GM19238 (cell line): ENCODE data around the gene TPM4.

ENCODE experiments used
- DNase-seq: peaks from one replicate; pipeline ENCODE4 v3.0.0; 2011; ENCODE audit warnings: low spot score; ENCODE audit not compliant: insufficient read length

Gene TPM4

DNA sequence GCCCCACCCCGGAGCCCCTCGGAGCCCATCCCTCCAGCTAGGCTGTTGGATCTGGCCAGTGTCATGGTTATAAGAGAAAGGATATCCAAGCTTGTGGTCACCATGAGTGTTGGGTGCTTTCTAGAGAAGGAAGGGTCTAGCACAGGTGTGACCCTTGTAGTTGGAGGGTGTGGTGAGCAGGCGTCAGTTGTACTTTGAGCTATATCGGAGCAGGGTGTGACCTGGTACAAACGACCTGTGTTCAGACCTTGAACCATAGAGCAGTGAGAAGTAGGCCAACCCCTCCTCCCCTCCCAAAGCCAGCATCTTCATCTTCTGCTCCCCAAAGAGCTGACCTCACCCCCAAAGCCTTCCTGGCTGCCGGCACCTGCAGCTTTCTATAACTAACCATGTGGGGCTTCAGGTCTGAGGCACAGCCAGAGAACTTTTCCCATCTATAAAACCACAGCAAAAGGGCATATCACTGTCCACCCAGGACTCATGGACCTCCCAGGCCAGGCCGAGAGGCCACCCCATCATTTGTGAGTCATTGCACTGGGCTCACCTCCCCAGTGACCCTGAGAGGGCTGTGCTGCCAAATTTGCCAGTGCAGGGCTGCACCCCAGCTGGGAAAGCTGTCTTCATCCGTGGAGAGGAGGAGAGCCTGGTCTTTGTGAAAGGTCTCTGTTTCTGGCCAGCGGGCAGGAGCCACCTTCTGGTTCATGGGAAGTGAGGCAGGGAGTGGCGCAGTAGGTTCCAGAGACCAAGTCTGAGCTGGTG, 49.6 kb downstream of the TPM4 start:
- DNase-seq, result no peak

DNA sequence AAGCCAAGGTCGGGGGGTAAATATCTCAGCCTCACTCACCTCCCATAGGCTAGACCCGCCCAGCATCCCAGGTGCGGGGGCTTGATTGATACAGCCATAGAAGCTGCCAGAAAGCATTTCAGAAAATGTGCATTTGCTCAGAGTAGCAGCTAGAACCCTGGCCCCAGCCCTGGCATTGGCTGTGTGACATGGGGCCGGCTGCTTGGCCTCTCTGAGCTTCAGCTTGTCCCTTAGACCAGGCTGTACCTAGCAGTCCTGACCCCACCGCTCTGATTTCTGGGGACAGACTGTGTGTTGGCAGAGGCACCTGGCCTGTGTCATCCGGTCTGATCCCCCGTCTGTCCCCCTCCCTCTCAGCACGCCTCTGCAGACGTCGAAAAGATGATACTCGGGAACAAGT, 50.8 kb downstream of the TPM4 start:
- DNase-seq, result no peak

DNA sequence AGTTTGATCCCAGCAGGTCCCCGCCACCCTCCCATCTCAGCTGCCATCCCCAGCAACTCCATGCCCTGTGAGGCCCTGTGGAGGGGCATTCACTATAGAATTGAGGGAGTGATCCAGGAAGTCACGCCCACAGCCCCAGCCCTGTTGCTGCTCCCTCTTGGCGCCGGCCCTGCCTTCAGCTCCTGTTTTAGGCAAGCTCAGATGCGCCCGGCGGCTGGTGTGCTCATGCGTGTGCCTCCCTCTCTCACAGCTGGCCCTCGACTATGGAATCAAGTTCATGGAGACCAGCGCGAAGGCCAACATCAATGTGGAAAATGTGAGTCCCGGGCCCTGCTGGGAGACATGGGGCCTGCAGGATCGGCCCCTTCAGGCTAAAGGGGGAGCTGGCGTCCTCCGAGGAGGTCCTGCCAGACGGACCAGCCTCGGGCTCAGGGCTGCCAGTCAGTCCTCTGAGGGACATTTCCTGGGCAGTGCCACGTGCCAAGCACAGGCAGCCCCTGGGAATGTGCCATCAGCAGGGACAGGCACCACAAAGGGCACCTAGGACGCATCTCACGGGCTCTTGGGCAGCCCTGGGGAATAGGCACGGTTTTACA, 51.6 kb downstream of the TPM4 start:
- DNase-seq, result no peak

DNA sequence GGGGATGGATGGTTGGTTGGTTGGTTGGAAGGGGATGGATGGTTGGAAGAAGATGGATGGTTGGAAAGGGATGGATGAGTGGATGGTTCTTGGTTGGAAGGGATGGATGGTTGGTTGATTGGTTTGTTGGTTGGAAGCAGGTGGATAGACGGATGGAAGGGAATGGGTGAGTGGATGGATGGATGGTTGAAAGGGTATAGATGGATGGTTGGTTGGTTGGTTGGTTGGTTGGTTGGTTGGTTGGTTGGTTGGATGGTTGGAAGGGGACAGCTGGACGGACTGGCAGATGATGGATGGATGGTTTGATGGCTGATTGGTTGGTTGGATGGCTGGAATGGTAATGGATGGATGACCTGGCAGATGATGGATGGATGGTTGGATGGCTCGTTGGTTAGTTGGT, 55.4 kb downstream of the TPM4 start:
- no peak for DNase-seq

DNA sequence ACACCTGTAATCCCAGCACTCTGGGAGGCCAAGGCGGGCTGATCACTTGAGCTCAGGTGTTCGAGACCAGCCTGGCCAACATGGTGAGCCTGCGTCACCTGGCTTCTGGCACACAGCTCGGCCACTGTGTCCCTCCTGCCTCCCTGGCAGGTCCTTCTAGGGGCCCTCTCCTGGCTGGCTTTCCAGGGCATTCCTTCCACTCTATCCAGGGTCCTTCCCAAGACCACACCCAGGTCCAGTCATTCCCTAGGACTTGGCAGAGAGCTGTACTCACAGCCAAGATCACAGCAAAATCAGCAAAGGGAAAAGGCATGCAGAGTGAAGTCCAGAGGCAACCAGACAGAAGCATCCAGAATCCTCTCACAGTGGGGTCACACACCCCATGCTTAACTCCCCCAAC, 57.5 kb downstream of the TPM4 start:
- no peak for DNase-seq

DNA sequence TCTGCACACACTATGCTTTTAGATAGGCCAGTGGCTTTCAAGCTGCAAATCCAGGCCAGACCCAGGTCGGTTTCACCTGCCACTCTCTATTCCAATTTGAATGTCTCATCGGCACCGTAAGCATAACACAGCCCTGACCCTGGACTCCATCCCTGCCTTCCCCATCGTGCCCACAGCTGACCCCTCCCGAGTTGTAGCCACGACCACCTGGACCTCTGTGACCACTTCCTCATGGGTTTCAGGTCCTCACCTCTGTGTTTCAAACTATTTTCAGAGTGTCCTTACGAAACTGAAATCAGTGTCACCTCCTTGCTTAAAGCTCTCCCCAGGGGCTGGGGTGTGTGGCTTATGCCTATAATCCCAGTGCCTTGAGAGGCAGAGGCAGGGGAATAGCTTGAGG, 58.2 kb downstream of the TPM4 start:
- peak; percentile 55 for DNase-seq

DNA sequence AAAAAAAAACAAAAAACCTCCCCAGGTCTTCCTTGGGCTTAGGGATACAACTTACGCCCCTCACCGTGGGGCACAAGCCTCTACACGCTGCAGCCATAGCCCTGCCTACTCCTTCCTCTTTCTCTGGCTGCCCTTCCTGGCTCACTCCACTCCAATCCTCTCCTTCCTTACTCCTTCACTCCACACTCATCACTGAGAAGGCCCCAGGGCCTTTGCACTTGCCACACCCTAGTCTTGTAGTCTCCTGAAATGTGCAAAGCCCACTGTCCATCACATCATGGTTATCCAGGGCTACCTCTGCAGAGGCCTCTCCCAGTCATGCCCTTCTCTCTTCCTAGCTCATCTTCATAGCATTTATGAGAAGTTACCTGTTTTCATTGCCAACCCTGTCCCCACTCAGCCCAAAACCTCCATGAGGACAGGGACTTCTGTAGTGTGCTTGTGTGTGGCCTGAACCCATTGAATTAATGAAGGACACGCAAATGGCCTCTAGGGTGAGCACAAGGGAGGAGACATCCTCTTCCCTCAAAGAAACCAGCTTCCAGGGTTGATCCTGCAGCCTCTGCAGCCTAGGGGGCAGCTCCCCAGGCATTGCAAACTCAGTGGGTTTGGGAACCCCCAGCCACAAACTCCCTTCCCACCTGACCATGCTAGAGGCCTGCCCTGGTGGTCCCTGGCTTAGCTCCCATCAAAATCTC, 59.3 kb downstream of the TPM4 start:
- DNase-seq, result no peak

DNA sequence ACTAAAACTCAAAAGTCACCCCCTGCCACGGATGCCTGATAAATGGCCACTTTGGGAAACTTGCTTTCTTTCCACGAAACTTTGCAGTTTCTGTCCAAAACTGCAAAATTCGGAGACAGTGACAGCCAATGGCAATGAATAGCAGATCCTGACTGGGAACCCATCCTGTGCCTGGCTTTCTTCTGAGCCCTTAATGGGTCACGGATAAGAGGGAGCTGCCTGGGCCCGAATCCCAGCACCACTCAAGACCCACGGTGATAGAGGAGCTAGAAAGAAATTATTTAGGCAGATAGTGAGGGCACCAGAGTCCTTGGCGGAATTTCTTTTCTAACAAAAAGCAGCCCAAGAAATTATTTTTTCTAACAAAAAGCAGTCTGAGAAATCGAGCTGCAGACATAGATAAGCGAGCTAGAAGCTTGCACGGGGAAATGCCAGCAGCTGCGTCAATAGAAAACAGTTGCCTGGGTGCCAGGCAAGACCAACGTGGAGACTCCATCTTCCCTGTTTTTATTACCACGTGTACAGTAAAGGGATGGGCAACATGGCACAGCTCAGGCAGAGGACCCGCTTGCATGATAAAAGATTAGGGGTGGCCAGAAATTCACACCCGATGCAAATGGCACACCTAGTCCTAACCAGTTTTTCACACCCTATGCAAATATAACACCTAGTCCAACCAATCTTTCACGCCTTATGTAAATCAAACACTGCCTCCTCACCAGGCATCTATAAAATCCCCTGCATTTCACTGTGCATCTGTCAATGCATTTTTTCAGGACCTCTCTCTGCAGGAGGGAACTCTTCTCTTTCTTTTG, 60.1 kb downstream of the TPM4 start:
- no peak for DNase-seq

DNA sequence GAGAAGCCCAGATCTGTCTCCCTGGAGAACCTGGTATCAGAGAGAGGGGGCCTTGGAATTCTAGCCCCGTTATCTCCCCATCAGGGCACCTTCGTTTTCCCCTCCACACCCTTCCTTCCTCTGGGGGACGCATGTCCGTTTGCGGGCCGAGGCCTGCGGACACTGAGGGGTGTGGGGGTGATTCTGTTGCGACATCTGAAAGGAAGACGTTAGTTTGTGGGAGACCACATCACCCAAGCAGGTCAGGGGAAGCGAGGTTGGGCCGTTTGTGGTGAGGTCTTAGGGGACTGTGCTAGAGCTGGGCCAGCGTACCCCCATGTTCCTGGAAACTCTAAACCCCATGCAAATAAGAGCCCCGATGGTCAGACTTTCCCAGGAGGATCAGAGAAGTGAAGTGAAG, 63.5 kb downstream of the TPM4 start:
- no peak for DNase-seq

DNA sequence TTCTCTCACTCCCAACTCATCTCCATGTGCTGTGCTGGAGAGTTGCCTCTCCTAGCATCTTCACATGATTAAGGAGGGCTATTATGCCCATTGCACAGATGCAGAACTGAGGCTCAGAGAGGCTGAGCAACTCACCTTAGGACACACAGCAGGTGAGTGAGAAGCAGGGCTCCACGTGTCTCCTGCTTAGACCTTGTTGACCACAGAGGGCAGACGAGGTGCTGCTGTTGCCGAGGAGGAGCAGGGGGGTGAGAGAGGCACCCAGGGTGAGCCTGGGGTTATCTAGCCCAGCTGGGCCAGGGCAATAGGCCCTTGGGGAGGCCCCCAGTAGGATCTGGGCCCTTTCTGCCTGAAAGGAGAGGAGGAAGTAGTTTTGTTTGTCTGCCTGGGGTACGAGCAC, 64.7 kb downstream of the TPM4 start:
- peak; percentile 55 for DNase-seq

DNA sequence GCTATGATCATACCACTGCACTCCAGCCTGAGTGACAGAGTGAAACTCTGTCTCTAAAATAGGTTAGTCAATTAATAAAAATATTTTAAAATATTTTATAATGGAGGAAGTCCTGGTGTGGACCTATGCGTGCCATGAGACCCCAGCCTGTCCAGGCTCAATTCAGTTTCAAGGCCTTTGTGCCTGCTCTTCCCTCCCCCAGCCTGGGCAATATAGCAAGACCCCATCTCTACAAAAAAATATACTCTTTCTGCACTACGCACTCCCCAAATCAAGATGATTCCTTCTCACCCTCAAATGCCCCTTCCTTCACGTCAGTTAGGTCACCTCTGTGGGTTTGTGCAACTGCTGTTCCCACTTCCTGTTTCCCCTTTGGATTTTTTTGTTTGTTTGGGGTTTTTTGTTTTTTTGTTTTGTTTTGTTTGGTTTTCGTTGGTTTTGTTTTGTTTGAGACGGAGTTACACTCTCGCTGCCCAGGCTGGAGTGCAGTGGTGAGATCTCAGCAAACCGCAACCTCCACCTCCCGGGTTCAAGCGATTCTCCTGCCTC, 65.8 kb downstream of the TPM4 start:
- no peak for DNase-seq

DNA sequence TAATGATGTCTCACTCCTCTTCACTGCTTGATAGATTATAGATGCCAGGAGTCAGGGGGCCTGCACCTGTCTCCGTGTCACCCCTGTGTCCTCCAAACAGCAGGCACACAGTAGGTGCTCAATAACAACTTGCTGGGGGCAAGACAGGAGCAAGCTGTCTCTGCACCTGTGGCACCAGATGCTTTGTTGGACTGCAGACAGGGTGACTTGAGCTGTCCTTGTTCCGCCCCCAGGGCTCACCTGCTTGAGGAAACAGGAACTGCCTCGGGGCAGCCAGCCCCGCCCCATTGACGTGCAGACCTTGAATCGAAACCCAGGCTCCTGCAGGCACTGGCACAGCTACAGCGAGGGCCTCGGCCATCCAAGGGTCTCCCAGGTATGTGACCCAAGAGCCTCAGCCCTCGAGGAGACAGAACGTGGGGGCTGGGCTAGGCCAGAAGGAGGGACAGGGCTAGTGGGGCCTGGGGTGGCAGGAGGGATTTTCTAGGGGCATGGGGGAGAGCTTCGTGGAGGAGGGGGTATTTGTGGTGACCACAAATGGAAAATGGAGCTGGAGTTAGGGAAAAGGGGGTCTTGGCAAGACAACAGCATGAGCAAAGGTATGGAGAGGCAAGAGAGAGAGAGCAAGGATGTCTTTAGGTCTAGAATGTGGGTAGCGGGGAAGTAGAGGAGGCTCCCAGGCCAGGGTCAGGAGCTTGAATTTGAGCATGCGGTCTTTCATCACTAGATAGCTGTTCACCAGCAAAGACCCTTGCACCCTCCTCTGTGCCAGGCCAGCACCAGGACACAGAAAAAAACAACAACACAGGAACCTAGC, 67.3 kb downstream of the TPM4 start, which contains the start of gene HSH2D:
Gene HSH2D, plus strand, starts transcription at position 287 of the 817 bp plus-strand sequence. CDS start 5,066 bp downstream, outside the sequence.
- peak; percentile 77 for DNase-seq

DNA sequence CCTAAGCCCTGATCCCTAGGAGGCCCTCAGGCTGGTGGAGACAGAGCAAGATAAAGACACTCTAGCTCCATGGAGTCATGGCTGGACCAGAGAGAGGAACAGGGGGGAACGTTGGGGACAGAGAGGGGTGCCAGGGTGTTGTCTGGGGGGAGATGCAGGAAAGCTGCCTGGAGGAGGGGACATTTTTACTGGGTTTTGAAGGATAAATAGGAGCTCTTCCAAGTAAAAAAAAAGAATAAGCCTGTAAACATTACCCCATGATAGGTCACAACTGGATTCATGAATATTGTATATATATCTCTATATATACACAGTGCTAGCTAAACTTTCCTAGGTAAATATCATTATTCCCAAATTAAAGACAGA, 67.9 kb downstream of the TPM4 start:
- no peak for DNase-seq

DNA sequence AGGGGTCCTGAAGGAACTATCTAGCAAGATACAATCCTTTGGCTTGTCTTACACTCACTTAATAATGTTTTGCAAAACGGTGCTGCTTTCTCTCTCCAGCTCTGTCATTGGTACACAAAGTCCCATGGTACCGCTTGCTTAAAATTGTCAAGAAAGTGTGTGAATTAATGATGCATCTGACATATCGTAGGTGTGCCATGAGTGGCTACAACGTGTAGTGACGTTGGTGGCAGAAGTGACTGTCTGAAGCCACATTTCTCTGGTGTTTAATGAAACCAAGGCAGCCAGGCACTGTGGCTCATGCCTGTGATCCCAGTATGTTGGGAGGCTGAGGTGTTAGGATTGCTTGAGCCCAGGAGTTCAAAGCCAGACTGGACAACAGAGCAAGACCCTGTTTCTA, 69.8 kb downstream of the TPM4 start:
- DNase-seq, result no peak

DNA sequence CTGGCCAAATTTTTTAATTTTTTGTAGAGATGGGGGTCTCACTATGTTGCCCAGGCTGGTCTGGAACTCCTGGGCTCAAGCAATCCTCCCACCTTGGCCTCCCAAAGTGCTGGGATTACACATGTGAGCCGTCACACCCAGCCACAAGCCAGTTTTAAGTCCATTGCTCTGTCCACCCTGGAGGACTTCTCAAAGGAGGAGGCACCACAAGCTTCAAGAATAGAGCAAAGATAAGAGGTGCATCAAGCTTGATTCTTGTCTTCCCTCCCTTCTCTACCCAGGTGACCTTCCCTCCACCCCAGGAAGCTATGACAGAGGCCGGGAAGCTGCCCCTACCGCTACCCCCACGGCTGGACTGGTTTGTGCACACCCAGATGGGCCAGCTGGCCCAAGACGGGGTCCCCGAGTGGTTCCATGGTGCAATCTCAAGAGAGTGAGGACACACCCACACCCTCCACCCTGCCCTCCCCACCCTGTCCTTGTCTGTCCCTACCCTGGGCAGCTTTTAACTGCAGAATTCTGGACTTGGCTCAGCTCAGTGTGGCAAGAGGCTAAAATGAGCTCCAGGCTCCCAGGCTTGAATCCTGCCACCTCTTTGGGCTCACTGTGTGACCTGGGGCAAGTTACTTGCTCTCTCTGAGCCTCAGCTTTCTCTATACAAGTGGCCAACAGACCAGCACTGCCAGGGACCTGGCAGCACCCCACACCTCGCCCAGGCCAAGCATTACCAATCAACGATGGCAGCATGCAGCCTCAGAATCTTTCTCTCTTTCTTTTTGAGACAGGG, 72.3 kb downstream of the TPM4 start:
- no peak for DNase-seq
